ENCODE results near the gene SLC6A19.

SLC6A19 gene

DNA sequence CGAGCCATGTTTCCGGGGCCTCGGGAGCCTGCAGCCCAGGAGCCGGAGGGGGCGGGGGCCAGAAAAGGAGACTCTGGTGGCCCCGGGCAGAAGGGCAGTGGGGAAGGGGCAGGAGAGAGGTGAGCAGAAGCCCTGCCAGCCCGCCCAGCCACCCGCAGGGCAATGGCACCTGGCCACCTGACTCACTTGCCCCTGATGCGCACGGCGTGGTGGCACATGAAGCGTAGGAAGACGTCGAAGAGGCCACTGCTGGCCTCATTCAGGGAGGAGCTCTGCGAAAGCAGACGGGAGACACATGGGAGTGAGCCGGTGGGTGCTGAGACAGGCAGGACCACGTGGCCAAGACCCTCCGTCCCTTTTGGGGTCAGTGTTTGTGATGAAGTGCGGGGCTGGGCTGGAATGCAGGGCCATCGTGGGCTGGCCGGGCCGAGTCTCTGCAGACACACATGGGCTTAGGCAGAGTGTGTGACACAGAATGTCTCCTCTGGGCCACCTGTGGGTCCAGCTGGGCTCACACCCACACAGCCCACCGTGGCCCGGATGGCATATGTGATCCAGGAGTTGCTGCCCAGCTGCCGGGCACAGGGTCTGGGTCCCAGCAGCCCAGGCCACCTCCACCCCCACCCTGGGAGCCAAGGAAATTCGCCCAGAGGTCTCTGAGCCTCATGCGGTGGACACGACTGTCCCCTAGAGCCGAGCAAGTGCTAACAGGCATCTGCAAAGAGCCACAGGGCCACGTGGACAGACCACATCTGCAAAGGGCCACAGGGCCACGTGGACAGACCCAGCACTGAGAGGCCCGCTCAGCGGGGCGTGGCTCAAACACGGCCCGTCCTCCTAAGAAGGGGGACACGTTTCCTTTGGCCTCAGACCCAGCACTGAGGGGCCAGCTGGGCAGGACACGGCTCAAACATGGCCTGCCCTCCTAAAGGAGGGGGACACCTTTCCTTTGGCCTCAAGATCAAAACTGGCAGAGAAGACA lies 69.8 kb downstream of the SLC6A19 start:
- TF ChIP-seq, protein P1, sequence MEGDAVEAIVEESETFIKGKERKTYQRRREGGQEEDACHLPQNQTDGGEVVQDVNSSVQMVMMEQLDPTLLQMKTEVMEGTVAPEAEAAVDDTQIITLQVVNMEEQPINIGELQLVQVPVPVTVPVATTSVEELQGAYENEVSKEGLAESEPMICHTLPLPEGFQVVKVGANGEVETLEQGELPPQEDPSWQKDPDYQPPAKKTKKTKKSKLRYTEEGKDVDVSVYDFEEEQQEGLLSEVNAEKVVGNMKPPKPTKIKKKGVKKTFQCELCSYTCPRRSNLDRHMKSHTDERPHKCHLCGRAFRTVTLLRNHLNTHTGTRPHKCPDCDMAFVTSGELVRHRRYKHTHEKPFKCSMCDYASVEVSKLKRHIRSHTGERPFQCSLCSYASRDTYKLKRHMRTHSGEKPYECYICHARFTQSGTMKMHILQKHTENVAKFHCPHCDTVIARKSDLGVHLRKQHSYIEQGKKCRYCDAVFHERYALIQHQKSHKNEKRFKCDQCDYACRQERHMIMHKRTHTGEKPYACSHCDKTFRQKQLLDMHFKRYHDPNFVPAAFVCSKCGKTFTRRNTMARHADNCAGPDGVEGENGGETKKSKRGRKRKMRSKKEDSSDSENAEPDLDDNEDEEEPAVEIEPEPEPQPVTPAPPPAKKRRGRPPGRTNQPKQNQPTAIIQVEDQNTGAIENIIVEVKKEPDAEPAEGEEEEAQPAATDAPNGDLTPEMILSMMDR (IDR thresholded peaks at IDR 0.05; ENCODE audit: extremely low read depth, insufficient read depth, missing control alignments) = no peak
- in situ Hi-C loops (cut with MboI; ENCODE audit: low pct_unique_long_range_greater_than_20kb, low sequenced_read_pairs, unreplicated experiment) = no loop called here
- DNase-seq (ENCODE audit: low spot score) = no peak

DNA sequence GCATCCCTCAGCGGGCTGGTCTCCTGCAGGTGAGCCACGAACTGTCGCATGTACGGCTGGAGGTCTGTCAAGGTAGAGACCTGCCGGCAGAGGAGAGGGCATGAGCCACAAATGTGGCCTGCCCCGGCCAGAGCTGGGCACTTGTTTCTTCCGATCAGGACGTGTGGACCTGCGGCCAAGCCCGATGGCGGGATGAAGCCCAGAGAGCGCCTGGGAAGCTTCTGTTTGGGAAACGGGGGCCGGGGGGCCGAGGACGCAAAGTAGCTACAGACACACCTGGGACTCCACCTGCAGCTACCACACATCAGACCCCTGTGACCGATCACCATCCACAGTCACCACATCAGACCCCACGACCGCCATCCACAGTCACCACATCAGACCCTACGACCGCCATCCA lies 70.8 kb downstream of the SLC6A19 start:
- DNase-seq (ENCODE audit: low spot score) = no peak
- TF ChIP-seq, protein P1 (IDR thresholded peaks at IDR 0.05; ENCODE audit: extremely low read depth, insufficient read depth, missing control alignments) = no peak
- in situ Hi-C loops (cut with MboI; ENCODE audit: low pct_unique_long_range_greater_than_20kb, low sequenced_read_pairs, unreplicated experiment) = no loop called here

DNA sequence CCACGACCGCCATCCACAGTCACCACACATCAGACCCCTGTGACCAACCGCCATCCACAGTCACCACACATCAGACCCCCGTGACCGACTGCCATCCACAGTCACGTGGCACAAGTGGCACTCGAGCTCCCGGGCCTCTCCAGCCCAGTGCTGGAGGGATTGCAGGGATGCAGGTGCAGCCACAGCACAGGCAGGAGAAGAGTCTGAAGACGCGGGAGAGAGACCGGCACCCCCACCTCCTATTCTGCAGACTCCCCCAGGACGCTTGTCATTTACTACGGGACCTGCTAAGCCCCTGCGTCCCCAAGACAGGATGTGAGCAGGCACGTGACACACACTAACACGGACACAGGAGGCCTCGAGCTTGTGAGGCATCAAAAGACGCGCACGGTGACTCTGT lies 72.3 kb downstream of the SLC6A19 start:
- DNase-seq (ENCODE audit: low spot score) = no peak
- in situ Hi-C loops (cut with MboI; ENCODE audit: low pct_unique_long_range_greater_than_20kb, low sequenced_read_pairs, unreplicated experiment) = no loop called here
- TF ChIP-seq, protein P1 (IDR thresholded peaks at IDR 0.05; ENCODE audit: extremely low read depth, insufficient read depth, missing control alignments) = no peak

DNA sequence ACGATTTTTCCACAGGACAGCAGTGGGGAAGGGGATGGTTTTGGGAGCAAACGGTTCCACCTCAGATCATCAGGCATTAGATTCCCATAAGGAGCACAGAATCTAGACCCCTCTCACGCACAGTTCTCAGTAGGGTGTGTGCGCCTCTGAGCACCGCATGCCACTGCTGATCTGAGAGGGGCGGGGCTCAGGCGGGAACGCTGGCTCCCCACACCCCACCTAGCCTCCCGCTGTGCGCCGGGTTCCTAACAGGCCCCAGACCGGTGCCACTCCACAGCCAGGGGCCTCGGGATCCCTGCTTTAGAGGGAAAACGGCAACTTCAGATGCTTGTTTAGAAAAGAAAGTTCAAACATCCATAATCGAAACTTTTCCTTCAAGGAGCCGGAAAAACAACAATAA lies 73.1 kb downstream of the SLC6A19 start:
- TF ChIP-seq, protein P1 (IDR thresholded peaks at IDR 0.05; ENCODE audit: extremely low read depth, insufficient read depth, missing control alignments) = no peak
- DNase-seq (ENCODE audit: low spot score) = no peak
- in situ Hi-C loops (cut with MboI; ENCODE audit: low pct_unique_long_range_greater_than_20kb, low sequenced_read_pairs, unreplicated experiment) = no loop called here

All from GM13977 (cell line).